ENCODE measurements around the gene LHFPL3. TPM values are rescaled to one million over a fixed set of nuclear protein-coding genes. Genes with fewer than 3 reads are reported as not detected.
A peak's percentile ranks its signal among the peaks of the same experiment; 100 is the strongest.

The LHFPL3 gene
- total RNA-seq, 1 donor from 2014 or later: not detected

- H3K27me3 Mint-ChIP-seq: peaks cover 17% of the 10 kb centered on the region
- no peak overlapping the region for H3K27ac Mint-ChIP-seq
- TF ChIP-seq CTCF (IDR thresholded peaks at IDR 0.05; ENCODE audit: unreplicated experiment): no peak
- H3K36me3 Mint-ChIP-seq (ENCODE audit: insufficient read depth): no peaks in the 10 kb centered on the region
- no peaks in the 10 kb centered on the region for H3K4me1 Mint-ChIP-seq (ENCODE audit: low read depth)
- no peak overlapping the region for H3K4me3 Mint-ChIP-seq (ENCODE audit: low read depth)
- DNase-seq (ENCODE audit: low spot score, unreplicated experiment): no peak
- H3K9me3 Mint-ChIP-seq (ENCODE audit: low read depth): peaks cover 6% of the 10 kb centered on the region
Measured at GRCh38 chr7:104535841-104536240, 207.4 kb downstream of the LHFPL3 start.

- H3K27me3 Mint-ChIP-seq: peaks cover 20% of the 10 kb centered on the region
- H3K36me3 Mint-ChIP-seq (ENCODE audit: insufficient read depth): no peaks in the 10 kb centered on the region
- H3K9me3 Mint-ChIP-seq (ENCODE audit: low read depth): peaks cover 6% of the 10 kb centered on the region
- DNase-seq (ENCODE audit: low spot score, unreplicated experiment): no peak
- TF ChIP-seq CTCF (IDR thresholded peaks at IDR 0.05; ENCODE audit: unreplicated experiment): no peak
- H3K4me3 Mint-ChIP-seq (ENCODE audit: low read depth): no peak overlapping the region
- H3K4me1 Mint-ChIP-seq (ENCODE audit: low read depth): no peaks in the 10 kb centered on the region
- no peak overlapping the region for H3K27ac Mint-ChIP-seq
Measured at GRCh38 chr7:104536956-104537355, 208.6 kb downstream of the LHFPL3 start.

GRCh38 chr7:104538152-104538551 lies 209.7 kb downstream of the LHFPL3 start:
- no peaks in the 10 kb centered on the region for H3K4me1 Mint-ChIP-seq (ENCODE audit: low read depth)

GRCh38 chr7:104541897-104542296 lies 213.5 kb downstream of the LHFPL3 start:
- H3K9me3 Mint-ChIP-seq (ENCODE audit: low read depth): peaks cover 6% of the 10 kb centered on the region
- no peak for DNase-seq (ENCODE audit: low spot score, unreplicated experiment)
- no peaks in the 10 kb centered on the region for H3K4me1 Mint-ChIP-seq (ENCODE audit: low read depth)
- no peak for TF ChIP-seq CTCF (IDR thresholded peaks at IDR 0.05; ENCODE audit: unreplicated experiment)
- H3K27ac Mint-ChIP-seq: no peak overlapping the region
- H3K4me3 Mint-ChIP-seq (ENCODE audit: low read depth): no peak overlapping the region
- H3K36me3 Mint-ChIP-seq (ENCODE audit: insufficient read depth): no peaks in the 10 kb centered on the region
- H3K27me3 Mint-ChIP-seq: peaks cover 17% of the 10 kb centered on the region

More at GRCh38 chr7:104538152-104538551, 209.7 kb downstream of the LHFPL3 start:
- no peak for TF ChIP-seq CTCF (IDR thresholded peaks at IDR 0.05; ENCODE audit: unreplicated experiment)
- Mint-ChIP-seq H3K36me3 (ENCODE audit: insufficient read depth) (no peaks in the 10 kb centered on the region), H3K27me3 (peaks cover 20% of the 10 kb centered on the region), H3K9me3 (ENCODE audit: low read depth) (peaks cover 6% of the 10 kb centered on the region), H3K4me3 (ENCODE audit: low read depth) (no peak overlapping the region), H3K27ac (no peak overlapping the region)
- no peak for DNase-seq (ENCODE audit: low spot score, unreplicated experiment)

- no peak overlapping the region for H3K4me3 Mint-ChIP-seq (ENCODE audit: low read depth)
- TF ChIP-seq CTCF (IDR thresholded peaks at IDR 0.05; ENCODE audit: unreplicated experiment): peak; percentile 20
- H3K27me3 Mint-ChIP-seq: peaks cover 10% of the 10 kb centered on the region
- no peaks in the 10 kb centered on the region for H3K36me3 Mint-ChIP-seq (ENCODE audit: insufficient read depth)
- no peak overlapping the region for H3K27ac Mint-ChIP-seq
- no peaks in the 10 kb centered on the region for H3K9me3 Mint-ChIP-seq (ENCODE audit: low read depth)
- no peak for DNase-seq (ENCODE audit: low spot score, unreplicated experiment)
- H3K4me1 Mint-ChIP-seq (ENCODE audit: low read depth): no peaks in the 10 kb centered on the region
Measured at GRCh38 chr7:104548861-104549260, 220.5 kb downstream of the LHFPL3 start.
